PC-3 (cell line): ENCODE results near the gene PCDH15.

Experiments used
- CTCF ChIP-seq: fragments of 300-600 bp; sonication (generic); conservative IDR thresholded peaks from 2 replicates; pipeline ENCODE4 v1.5.1; 2017; ENCODE audit warnings: antibody characterized with exemption, low read depth, mild to moderate bottlenecking, low read length
- EZH2 ChIP-seq: fragments of 300-600 bp; sonication (generic); IDR thresholded peaks from one replicate; pipeline ENCODE4 v1.6.1; 2017; ENCODE audit warnings: antibody characterized with exemption, mild to moderate bottlenecking, low read length; ENCODE audit not compliant: unreplicated experiment

DNA sequence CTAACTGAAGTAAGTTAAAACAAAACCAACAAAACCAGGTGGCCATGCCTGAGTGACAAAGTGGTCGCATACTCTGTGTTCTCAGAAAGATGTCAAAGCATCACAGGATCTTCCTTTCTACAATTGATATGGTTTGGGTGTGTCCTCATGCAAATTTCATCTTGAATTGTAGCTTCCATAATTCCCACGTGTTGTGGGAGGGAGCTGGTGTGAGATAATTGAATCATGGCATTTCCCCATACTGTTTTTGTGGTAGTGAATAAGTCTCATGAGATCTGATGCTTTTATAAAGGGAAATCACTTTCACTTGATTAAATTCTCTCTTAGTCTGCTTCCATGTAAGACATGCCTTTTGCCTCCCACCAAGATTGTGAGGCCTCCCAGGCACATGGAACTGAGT is 465.7 kb downstream of the PCDH15 start:
- TF ChIP-seq EZH2 (no peak), CTCF (no peak)
